GM18870 (cell line): ENCODE measurements around the gene NPM3.

Source experiments
- ATAC-seq: cut with Tn5 transposase; IDR thresholded peaks from one replicate; pipeline ENCODE4 v1.9.1; 2021; ENCODE audit warnings: moderate library complexity; ENCODE audit not compliant: unreplicated experiment

Gene NPM3

GRCh38 chr10:101760510-101760909 is 22.7 kb downstream of the NPM3 start:
- no peak for ATAC-seq

GRCh38 chr10:101759309-101760247 is 23.7 kb downstream of the NPM3 start:
- no peak for ATAC-seq

GRCh38 chr10:101758858-101759257 is 24.4 kb downstream of the NPM3 start:
- no peak for ATAC-seq

- no peak for ATAC-seq
Measured at GRCh38 chr10:101752241-101752640, 31.0 kb downstream of the NPM3 start.

- no peak for ATAC-seq
Measured at GRCh38 chr10:101749047-101750016, 33.9 kb downstream of the NPM3 start.

- no peak for ATAC-seq
Measured at GRCh38 chr10:101748496-101748895, 34.8 kb downstream of the NPM3 start.

GRCh38 chr10:101745074-101745696 is 38.1 kb downstream of the NPM3 start:
- no peak for ATAC-seq

- ATAC-seq, result no peak
Measured at GRCh38 chr10:101744267-101744666, 39.0 kb downstream of the NPM3 start.

GRCh38 chr10:101741938-101742337 is 41.3 kb downstream of the NPM3 start:
- ATAC-seq, result no peak

- ATAC-seq, result no peak
Measured at GRCh38 chr10:101736666-101737065, 46.6 kb downstream of the NPM3 start.

- no peak for ATAC-seq
Measured at GRCh38 chr10:101732096-101732495, 51.1 kb downstream of the NPM3 start.
